ENCODE data around the gene MORC3.

Gene MORC3

DNA sequence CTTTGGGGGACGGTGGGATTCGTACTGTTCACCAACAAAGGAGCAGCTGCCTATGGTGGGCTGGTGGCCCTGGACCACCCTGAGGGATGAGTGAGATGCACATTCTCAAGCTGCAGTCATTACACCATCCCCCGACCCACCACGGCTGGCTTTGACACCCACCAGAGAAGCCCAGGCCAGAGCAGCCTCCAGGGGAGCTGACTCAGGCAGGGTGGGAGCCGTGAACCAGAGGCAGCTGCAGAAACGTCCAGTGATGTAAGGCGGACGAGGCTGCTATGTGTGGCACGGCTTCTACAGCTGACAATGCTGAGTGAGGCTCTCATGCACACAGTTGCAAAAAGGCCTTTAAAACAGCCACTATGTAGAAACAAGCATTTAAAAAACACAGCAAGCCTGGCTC lies 105.3 kb downstream of the MORC3 start:
- no peak for DNase-seq

Measured in stimulated activated CD4-positive, alpha-beta T cell treated with anti-CD3 and anti-CD28 coated beads, Interleukin-12 subunit alpha, Interleukin-12 subunit beta, amount 100 ng/mL, for 4 hours (primary cell).